Measurements from ENCODE around the gene ARL6IP4.

The ARL6IP4 gene

DNA sequence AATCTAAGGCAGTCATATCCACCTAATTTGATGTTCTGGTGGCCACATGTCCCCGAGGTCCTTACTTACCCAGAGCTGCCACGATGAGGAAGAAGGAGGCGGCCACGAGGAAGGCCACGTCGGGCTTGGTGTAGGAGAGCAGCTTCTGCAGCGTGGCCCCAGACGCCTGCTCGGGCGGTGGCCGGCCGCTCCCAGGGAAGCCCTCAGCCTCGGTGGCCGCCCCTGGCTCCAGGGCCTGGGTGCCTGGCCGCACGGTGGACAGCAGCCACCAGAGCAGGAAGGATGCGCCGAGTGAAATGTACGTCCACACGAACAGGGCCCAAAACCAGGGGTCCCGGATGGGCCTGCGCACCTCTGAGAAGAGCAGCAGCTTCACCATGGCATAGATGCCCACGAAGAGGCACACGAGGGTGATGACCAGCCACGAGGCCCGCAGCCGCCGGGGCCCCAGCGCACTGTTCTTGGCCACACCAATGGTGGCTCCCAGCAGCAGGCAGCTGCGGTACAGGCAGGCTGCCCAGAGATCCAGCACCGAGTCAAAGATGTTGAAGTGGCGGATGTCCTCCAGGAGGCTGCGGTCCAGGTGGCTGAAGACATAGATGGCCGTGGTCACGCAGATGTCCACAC lies 20.8 kb upstream of the ARL6IP4 start:
- no peak for DNase-seq

- no peak for DNase-seq
Observed at GRCh38 chr12:122960193-122960569, 20.3 kb upstream of the ARL6IP4 start.

GRCh38 chr12:122961531-122962329 lies 18.8 kb upstream of the ARL6IP4 start:
- DNase-seq = no peak

DNA sequence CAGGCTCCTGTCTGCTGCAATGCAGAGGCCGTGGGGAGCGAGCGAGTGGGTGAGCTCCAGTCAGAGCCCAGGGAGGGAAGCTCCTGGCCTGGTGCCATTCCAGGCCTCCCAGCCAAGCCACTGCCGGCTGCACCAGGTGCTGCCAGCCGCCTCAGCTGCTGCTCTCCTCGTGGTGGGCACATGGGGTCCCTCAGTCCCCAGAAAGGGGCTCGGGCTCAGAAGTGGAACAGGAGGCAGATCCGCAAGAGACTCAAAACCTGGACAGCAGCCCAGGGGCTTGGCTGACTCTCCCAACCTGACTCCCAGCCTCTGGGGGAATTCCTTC lies 16.6 kb upstream of the ARL6IP4 start:
- DNase-seq = no peak

DNA sequence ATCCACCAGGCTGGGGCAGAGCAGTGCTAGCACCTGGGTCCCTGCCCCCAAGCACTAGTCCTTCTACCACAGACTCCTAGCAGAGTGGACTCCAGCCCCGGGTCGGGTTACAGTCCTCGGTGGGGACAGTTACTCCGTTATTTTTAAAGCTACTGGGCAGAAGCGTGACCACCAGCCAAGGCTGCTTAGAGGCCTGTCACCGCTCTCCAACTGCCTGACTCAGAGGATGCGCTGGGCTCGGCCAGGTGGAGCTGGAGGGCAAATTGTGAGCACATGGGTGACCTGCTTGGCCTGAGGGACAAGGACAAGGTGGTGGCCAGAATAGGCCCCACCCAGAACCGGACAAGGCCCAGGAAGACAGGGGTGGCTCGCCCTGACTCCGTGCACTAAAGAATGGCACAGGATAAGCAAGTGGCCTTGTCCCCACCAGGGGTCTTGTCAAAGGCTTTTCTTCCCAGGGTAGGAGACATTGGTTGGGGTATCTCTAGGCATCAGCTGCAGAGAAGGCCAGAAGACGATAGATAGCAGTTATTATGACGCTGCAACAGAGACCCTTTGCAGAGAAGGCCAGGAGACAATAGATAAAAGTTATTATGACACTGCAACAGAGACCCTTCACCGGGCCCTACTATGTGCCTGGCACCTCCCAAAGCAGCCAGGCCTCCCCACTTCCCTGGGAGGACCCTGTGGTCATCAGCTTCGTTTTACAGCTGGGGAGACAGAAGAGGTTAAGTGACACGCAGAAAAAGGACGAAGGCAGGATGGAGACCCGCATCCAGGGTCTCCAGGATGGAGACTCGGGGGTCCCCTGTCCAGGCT lies 15.8 kb upstream of the ARL6IP4 start:
- no peak for DNase-seq

- no peak for DNase-seq
Observed at GRCh38 chr12:122965321-122965751, 15.1 kb upstream of the ARL6IP4 start.

GRCh38 chr12:122965851-122966742 lies 14.4 kb upstream of the ARL6IP4 start, which contains the start of gene ABCB9:
Gene ABCB9 (minus strand): TSS chr12:122966463. CDS start chr12:122960235, 6,228 bp downstream.
- DNase-seq = peak; percentile 78

DNA sequence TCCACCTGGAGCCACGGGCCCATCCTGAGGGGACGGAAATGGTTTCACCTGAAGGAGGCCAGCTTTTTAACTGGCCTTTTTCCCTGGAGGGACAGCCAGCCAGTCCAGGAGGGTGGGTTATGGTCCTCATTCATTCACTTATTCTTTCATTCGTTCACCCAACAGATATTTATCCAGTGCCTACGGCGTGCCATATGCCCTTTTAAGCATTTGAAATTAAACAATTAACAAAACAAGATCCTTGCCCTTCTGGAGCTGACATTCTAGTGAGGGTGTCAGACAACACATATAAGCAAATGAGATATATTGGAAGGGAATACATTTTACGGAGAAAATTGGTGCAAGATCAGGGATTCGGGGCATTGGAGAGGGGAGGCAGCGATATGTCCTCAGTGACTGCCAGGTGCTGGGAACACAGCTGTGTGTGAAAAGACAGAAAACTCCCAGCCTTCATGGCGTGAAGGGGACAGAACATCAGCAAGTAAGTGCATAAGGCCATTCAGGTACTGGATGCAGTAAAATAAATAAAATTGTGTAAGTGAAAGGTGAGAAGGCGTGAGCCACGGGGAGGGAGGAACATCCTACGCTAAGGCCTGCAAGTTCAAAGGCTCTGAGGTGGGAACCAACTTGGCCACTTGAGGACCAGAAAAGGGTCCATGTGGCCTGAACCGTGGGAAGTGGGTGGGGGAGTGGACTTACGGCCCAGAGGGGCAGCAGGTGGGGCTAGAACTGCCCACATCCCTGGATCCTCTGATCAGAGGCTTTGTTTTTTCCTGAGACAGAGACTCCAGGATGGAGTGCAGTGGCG lies 13.5 kb upstream of the ARL6IP4 start:
- DNase-seq = no peak

- DNase-seq = no peak
Observed at GRCh38 chr12:122968104-122968503, 12.4 kb upstream of the ARL6IP4 start.

DNA sequence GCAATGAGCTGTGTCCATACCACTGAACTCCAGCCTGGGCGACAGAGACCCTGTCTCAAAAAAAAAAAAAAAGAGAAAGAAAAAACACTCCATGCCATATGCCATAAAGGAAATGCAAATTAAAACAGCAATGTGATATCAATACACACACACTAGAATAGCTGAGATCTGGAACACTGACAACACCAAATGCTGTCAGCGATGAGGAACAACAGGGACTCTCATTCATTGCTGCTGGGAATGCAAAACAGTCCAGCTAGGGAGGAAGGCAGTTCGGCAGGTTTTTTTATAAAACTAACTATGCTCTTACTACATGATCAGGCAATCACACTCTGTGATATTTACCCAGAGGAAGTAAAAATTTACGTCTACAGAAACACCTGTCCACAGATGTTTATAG lies 10.8 kb upstream of the ARL6IP4 start:
- DNase-seq = no peak

- peak; percentile 91 for DNase-seq
Observed at GRCh38 chr12:122974274-122974891, 6.1 kb upstream of the ARL6IP4 start.

DNA sequence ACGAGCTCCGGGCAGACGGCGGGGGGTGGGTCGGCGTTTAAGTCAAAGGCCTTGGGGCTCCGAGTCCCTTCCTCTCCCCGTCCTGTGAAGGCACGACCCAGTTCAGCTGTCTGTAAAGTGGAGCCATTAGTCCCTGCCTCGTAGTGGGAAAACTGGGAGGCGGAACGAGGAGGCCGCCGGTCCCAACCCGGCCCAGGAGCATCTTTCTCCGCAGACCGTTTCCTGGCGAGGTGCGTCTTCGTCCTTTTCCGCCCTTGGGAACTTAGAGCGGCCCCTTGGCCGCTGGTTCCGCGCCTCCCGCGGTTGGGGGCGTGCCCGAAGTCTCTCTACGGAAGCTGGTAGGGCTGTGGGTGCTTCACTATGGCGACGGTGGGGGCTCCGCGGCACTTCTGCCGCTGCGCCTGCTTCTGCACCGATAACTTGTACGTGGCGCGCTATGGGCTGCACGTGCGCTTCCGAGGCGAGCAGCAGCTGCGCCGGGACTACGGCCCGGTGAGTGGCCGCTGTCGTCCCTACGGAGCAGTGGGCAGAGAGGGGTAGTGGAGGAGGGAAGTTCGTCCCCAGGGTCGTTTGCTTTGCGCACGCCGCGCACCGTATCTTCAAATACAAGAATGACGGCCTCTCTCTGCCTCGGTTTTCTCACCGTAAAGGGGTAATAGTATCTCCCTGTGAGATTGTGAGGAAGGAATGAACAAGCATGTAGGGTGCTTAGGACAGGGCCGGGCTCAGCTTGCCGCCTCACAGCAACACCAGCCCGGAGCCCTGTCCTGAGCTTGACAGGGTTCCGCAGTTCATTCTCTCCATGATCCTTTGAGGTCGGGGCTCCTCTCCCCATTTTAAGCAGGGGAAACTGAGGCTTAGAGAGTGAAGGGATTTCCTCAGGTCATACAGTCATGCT lies 5.3 kb upstream of the ARL6IP4 start, which contains the start of gene OGFOD2:
Gene OGFOD2, plus strand, starts transcription at position 353 of the 898 bp plus-strand sequence. Its CDS starts 8 bp downstream, at position 361.
- DNase-seq = peak; percentile 83

GRCh38 chr12:122975790-122976647 lies 4.5 kb upstream of the ARL6IP4 start:
- DNase-seq = no peak

DNA sequence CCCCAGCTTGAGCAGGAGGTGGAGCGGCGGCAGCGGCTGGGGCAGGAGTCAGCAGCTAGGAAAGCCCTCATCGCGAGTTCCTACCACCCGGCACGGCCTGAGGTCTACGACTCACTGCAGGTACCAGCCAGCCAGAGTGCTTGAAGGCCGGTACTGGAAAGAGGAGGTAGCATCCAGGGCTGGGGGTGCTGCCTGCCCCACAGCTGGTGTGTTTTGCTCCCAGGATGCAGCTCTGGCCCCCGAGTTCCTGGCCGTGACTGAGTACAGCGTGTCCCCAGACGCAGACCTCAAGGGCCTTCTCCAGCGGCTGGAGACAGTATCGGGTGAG lies 3.9 kb upstream of the ARL6IP4 start:
- DNase-seq = no peak

- DNase-seq = no peak
Observed at GRCh38 chr12:122977153-122977552, 3.3 kb upstream of the ARL6IP4 start.

- no peak for DNase-seq
Observed at GRCh38 chr12:122977655-122978392, 2.7 kb upstream of the ARL6IP4 start.

DNA sequence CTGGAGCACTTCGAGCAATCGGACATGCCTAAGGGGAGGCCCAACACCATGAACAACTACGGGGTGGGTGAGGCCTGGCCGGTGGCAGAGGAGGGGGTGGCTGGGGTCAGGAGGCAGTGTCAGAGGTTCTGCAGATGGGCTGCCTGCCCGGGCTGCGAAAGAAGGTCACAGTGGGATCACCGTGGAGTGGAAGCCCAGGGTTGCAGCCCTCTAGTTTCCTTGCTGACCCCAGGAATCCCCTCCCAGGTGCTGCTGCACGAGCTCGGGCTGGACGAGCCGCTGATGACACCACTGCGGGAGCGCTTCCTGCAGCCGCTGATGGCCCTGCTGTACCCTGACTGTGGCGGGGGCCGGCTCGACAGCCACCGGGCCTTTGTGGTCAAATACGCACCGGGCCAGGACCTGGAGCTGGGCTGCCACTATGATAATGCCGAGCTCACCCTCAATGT lies 1.9 kb upstream of the ARL6IP4 start:
- no peak for DNase-seq

Data from KG1 (cell line).